ENCODE data around the gene S100A14.

DNA sequence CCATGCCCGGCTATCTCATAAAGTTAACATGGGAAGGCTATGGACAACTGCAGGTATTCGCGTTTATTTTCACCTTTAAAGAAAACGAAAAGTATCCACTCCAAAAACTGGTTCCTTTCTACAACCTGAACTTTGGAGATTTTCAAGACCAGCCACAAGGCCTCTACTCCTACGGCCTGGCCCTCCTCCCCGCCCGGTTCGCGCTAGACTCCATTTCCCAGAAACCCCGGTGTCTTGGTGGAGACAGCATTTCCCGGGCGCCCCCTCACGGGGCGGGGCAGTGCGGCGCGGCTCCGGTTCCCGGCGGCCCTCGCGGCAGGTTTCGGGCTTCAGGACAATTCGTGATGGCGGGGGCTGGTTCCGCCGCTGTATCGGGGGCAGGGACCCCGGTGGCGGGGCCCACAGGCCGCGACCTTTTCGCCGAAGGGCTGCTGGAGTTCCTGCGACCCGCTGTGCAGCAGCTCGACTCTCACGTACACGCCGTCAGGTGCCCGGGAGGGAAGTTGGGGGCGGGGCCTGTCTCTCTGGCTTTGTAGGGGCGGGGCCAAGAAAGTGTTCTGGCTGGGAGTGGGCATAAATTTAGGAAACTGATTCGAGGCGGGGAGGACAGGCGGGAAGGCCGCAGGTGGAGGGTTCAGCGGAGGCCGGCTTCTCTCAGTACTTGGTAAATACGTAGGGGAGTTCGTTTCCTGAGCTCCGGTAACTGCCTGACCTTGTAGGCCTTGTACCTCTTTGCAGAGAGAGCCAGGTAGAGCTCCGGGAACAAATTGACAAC, 42.5 kb upstream of the S100A14 start, which contains the start of gene SNAPIN:
- TF ChIP-seq, protein P1, sequence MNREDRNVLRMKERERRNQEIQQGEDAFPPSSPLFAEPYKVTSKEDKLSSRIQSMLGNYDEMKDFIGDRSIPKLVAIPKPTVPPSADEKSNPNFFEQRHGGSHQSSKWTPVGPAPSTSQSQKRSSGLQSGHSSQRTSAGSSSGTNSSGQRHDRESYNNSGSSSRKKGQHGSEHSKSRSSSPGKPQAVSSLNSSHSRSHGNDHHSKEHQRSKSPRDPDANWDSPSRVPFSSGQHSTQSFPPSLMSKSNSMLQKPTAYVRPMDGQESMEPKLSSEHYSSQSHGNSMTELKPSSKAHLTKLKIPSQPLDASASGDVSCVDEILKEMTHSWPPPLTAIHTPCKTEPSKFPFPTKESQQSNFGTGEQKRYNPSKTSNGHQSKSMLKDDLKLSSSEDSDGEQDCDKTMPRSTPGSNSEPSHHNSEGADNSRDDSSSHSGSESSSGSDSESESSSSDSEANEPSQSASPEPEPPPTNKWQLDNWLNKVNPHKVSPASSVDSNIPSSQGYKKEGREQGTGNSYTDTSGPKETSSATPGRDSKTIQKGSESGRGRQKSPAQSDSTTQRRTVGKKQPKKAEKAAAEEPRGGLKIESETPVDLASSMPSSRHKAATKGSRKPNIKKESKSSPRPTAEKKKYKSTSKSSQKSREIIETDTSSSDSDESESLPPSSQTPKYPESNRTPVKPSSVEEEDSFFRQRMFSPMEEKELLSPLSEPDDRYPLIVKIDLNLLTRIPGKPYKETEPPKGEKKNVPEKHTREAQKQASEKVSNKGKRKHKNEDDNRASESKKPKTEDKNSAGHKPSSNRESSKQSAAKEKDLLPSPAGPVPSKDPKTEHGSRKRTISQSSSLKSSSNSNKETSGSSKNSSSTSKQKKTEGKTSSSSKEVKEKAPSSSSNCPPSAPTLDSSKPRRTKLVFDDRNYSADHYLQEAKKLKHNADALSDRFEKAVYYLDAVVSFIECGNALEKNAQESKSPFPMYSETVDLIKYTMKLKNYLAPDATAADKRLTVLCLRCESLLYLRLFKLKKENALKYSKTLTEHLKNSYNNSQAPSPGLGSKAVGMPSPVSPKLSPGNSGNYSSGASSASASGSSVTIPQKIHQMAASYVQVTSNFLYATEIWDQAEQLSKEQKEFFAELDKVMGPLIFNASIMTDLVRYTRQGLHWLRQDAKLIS (CRISPR knock-in tag; IDR thresholded peaks at IDR 0.05) = no peak
- TF ChIP-seq SRF (CRISPR knock-in tag; IDR thresholded peaks at IDR 0.05) (peak in 1 of 2 experiments; percentile 74; a peak in 1 of 4 replicates), FOXJ3 (CRISPR knock-in tag; IDR thresholded peaks at IDR 0.05) (no peak), KDM4B (IDR thresholded peaks at IDR 0.05; ENCODE audit: borderline replicate concordance in 2 of 2, low read depth in 1 of 2) (peak in 1 of 2 experiments; percentile 60; a peak in 1 of 4 replicates), NFIC (IDR thresholded peaks at IDR 0.05) (no peak)
- TF ChIP-seq, protein P2, sequence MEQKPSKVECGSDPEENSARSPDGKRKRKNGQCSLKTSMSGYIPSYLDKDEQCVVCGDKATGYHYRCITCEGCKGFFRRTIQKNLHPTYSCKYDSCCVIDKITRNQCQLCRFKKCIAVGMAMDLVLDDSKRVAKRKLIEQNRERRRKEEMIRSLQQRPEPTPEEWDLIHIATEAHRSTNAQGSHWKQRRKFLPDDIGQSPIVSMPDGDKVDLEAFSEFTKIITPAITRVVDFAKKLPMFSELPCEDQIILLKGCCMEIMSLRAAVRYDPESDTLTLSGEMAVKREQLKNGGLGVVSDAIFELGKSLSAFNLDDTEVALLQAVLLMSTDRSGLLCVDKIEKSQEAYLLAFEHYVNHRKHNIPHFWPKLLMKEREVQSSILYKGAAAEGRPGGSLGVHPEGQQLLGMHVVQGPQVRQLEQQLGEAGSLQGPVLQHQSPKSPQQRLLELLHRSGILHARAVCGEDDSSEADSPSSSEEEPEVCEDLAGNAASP (IDR thresholded peaks at IDR 0.05) = no peak

Measured in K562 (cell line).